Measurements from ENCODE around the gene CD99L2.
"Not testable (repeated sequence)": the region's sequence is repeated elsewhere in the genome, so short reads cannot be mapped to it uniquely, and the experiment has no call there.

Gene CD99L2

DNA sequence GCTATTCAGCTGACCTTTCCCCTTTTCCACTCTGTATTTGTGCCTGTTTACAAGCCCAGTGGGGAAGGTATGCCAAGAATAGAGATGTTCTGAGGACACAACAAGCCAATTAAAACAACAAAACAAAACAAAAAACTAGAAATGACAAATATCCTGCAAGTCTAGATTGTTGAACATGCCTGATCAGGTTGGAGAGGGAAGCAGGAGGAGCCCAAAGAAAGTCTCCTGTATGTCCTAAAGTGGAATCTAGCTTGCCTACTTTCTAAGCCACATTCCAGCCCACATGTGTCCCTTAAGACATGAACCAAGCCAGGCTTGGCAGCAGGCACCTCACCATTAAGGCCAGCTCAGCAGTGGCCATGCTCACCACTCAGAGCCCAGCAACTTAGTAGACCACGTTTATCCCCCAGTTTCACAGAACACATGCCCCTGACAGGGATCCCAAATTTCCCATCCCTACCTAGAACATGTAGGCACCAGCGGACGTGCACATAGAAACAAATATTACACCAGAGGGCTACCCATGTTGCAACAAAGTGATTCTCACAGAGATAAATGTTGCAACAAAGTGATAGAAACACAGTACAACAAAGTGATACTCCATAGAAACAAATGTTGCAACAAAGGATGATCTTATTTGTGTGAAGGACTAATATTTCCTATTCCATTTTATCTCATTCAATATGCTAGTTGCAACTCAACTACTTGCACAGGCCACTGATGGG is 48.3 kb downstream of the CD99L2 start:
- no peak for DNase-seq

DNA sequence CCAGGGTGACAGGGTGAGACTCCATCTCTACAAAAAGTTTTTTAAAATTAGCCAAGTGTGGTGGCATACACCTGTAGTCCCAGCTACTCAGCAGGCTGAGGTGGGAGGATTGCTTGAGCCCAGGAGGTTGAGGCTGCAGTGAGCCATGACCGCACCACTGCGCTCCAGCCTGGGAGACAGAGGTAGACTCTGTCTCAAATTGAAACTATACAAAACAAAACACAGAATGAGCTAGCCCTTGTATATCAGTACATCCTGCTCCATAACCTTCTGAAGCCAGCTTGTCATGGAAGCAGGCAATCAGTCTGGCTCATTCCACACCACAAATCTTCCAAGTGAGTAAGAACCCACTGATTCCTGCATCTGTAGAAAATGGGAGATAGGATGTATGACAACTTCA is 49.0 kb downstream of the CD99L2 start:
- no peak for DNase-seq

DNA sequence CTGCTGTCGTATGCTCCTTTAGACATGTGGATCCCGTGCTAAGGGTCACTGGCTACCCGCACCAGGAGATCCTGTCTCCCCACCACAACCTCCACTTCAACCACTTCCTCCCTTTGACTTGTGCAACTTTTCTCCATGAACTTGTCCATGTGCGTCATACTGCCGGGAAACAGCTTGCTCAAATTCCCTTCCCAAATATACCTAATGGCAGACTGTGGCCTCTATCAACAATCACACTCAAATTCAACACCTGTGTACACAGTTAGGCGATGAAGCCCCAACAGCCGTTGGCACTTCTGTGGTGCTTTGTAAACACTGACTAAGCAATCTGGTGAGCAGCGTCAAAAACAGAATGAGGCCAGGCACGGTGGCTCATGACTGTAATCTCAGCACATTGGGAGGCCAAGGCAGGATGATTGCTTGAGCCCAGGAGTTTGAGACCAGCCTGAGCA is 49.5 kb downstream of the CD99L2 start:
- peak; percentile 40 for DNase-seq

DNA sequence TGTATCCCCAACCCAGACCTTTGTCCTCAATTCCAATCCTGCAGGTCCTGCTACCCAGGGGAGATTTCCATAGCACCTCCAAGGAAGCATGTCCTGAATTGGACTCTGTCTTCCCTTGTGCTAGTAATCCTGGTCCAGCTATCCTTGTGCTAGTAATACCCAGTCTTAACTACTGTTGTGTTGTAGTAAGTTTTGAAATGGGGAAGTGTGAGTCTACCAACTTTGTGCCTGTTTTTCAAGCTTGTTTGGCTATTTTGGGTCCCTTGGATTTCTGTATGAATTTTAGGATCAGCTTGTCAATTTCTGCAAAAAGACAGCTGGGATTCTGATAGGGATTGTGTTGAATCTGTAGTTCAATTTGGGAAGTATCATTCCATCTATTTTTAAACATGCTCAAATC is 51.4 kb downstream of the CD99L2 start:
- no peak for DNase-seq

DNA sequence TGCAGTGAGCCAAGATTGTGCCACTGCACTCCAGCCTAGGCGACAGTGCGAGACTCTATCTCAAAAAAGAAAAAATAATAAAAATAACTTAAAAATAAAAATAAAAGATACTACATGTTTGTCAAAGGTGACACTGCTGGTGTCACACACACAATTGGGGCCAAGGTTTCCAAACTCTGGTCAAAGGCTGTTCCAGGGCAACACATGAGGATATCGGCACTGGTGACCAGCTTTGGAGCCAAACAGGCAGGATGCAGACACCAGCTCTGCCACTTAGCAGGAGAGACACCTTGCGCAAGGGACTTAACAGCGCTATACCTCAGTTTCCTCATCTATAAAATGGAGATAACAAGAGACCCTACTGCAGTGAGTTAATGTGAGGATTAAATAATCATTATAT is 52.3 kb downstream of the CD99L2 start:
- DNase-seq = no peak

DNA sequence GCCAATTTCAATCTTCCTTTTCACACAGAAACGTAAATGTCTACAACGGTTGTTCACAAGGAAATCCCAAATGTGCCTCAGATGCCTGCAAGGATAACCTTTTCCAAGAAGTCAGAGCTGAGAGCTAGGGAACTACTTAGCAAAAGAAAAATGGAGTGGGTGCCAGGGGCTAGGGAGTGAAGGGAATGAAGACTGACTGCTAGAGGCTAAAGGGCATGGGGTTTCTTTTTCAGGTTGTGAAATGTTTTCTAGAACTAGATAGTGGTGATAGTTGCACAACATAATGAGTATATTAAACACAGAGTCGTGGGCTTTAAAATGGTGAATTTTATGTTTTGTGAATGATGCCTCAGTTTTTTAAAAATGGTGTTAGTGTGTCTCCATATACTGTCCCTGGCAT is 53.4 kb downstream of the CD99L2 start:
- no peak for DNase-seq

DNA sequence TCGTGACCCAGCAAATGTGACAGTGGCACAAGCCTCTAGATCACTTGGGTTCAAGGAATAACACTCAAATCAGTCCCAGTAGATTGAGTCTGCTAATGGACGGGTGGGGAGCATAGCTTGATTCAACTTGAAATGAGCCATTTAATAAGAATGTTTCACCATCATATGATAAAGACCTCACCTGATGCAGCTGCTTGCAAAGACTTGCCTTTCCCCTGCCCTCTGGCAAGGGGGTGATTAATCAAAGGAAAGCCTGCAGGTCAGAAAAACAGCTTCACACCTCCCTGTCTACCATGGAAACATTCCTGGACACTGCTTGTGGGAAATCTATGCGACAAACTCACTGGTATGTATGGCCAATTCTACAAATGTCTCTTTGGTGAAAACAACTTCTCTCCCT is 54.5 kb downstream of the CD99L2 start:
- no peak for DNase-seq

DNA sequence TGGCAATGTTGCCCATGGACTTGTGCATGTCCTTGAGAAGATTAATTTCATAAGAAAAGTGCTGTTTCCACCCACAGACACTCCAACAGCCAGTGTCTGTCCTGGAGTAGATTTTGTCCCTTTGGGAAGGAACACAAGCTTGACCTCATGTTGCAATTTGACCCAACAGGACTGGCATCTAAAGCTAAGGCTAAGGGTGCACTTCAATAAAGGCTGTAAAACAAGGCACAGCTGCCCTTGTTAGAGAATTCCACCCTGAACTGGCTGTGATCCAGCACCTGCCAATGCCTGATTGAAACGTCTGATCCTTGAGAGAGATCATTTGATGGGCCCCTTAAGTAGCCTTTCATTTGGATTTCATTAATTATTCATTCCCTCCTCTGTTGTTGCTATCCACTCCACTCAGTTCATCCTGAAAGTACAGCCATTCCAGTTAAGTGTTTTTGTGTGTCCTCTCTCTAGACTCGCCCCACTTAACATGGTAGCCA is 56.2 kb downstream of the CD99L2 start:
- no peak for DNase-seq

DNA sequence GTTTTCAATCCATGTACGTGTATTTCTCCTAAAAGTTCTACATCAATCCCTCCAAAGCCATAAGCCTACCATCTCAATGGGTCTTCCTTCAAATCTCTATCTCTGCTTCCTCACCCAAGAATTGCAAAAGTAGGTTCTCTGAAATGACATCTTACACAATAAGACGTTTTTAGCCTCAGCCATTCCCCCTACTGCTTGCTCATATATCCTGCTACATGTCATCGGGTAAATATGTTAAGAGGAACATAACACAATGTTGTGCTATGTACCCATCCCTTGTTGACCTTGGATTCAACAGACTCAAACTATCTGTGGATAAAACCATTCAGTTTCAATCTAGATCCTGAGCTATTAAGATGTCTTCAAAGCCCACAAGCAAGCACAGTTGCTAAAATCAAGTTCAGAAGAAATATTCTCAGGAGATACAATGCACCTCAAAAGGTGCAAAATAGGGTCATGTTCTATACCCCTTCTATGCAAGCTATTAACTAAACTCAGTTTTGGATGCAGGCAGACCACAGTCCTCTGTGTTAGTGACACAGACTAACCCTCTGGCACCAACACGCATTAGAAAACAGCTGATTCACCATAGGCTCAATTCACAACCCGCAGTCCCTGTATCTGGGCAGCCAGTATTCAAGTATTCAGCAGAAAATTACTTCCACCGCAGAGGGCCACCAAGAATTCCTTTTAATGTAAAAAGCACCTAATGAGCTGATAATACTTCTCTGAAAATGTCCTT is 56.8 kb downstream of the CD99L2 start:
- DNase-seq = no peak

DNA sequence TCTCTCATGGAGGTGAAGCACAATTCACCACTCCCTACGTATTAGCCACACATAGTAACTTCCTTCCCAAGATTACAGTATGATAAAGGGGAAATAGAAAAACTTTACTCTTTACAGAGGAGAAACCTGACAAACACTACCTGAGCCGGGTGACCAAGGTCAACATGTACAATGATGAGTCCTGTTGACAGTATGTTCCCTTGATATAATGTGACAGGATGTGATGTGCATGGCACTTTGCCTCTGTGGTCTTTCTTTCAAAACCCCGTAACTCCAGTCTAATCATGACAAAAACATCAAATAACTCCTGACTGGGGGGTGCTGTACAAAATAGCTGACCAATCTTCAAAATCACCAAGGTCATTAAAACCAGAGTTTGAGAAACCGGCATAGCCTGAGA is 60.6 kb downstream of the CD99L2 start:
- no peak for DNase-seq

DNA sequence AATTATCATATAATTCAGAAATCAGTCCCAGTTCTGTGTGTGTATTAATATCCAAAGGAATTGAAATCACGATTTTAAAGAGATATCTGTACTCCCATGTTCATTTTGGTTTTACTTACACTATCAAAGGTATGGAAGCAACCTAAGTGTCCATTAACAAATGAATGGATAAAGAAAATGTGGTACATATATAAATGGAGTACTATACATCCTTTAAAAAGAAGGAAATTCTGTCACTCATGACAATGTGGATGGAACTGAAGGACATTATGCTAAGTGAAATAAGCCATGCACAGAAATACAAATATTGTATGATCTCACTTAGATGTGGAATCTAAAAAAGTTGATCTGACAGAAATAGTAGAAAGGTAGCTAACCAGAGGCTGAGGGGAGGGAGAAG is 63.8 kb downstream of the CD99L2 start:
- DNase-seq = no peak

DNA sequence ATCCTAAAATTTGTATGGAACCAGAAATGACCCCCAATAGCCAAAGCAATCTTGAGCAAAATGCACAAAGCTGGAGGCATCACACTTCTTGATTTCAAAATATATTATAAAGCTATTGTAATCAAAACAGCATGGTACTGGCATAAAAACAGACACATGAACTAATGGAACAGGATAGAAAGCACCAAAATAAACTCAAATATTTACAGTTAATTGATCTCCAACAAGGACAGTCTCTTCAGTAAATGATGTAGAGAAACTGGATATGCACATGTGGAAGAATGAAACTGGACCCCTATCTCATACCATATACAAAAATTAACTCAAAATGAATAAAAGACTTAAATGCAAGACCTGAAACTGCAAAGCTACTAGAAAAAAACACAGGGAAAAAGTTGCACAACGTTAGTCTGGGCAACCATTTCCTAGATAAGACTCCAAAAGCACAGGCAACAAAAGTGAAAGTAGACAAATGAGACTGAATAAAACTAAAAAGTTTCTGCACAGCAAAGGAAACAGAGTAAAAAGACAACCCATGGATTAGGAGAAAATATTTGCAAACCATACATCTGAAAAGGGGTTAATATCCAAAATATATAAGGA is 64.9 kb downstream of the CD99L2 start:
- DNase-seq = no peak

DNA sequence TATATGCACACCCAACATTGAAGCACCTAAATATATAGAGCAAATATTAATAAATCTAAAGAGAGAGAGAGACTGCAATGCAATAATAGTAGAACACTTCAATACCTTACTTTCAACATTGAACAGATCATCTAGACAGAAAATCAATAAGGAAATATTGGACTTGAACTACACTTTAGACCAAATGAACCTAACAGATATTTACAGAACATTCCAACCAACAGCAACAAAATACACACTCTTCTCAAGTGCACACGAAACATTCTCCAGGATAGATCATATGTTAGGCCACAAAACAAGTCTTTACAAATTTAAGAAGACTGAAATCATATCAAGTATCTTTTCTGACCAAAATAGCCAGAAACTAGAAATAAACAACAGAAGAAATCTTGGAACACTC is 66.6 kb downstream of the CD99L2 start:
- DNase-seq = no peak

DNA sequence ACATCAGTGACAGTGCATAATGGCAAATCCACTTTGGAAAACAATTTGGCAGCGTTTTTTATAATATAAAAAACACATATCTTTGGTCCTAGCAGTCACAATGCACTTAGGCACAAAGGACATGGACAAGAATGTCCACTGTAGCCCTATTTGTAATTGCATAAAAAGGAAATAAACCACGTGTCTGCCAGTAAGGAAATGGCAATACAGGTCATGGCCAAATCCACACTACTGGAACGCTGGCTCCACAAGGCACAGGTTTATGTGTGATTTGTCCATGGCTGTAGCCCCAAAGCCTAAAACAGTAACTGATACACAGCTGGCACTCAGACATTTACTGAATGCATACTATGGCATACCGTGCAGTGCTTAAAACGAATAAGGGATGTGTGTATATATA is 69.7 kb downstream of the CD99L2 start:
- no peak for DNase-seq

DNA sequence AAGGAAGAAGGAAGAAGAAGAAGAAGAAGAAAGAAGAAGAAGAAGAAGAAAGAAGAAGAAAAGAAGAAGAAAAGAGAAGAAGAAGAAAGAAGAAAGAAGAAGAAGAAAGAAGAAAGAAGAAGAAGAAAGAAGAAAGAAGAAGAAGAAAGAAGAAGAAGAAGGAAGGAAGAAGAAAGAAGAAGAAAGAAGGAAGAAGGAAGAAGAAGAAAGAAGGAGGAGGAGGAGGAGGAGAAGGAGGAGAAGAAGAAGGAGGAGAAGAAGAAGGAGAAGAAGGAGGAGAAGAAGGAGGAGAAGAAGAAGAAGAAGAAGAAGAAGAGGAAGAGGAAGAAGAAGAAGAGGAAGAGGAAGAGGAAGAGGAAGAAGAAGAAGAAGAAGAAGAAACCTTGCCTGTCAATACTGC is 74.1 kb downstream of the CD99L2 start:
- not testable (repeated sequence) for DNase-seq

DNA sequence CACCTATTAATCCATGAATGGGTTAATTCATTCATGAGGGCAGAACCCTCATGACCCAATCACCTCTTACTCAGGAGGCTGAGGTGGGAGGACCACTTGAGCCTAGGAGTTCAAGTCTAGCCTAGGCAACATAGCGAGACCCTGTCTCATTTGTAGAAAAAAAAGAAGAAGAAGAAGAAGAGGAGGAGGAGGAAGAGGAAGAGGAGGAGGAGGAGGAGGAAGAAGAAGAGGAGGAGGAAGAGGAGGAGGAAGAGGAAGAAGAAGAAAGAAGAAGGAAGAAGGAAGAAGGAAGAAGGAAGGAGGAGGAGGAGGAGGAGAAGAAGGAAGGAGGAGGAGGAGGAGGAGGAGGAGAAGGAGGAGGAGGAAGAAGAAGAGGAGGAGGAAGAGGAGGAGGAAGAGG is 74.6 kb downstream of the CD99L2 start:
- DNase-seq = not testable (repeated sequence)

DNA sequence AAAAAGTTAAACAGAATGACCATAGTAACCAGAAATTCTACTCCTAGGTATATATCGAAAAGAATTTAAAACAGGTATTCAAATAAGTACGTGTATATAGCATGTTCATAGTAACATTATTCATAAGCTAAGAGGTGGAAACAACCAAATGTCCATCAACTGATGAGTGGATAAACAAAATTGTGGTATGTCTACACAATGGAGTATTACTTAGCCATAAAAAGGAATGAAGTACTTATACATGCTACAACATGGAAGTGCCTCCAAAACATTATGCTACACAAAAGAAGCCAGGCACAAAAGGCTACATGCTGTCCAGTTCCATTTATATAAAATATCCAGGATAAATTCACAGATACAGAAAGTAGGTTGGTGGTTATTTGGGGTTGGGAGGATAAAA is 76.5 kb downstream of the CD99L2 start:
- DNase-seq = no peak

DNA sequence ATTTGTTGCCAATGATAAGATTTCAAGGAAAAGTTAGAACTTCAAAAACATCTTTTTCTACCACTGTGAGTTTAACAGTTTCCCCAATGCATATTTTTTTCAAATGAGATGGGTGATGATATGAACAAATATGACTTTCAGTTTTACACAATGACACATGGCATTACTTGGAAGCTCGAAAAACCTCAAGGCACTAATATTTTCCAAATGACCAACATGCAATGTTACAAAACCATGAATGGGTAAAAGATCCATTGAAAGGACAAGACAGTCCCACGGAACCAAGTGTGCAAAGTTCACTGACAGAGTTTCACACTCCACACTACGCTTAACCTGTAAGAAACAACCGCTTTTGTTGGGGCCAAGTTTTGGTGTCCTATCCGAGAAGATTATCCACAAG is 84.5 kb downstream of the CD99L2 start:
- no peak for DNase-seq

DNA sequence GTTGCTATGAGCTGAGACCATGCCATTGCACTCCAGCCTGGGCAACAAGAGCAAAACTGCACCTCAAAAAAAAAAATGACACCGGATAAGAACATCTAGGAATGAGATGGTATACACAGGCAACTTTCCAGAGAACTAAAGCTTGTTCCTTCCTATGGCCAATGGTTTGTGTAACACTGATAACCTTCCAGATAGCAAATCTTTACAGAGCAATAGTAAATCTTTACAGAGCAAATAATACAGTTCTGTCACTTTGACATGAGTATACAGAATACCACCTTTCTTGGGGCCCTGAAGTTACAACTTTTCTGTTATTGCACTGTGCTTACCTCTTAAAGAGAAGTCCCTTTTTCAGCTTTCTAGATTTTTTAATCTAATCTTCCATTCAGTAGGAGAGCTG is 91.6 kb downstream of the CD99L2 start:
- no peak for DNase-seq

DNA sequence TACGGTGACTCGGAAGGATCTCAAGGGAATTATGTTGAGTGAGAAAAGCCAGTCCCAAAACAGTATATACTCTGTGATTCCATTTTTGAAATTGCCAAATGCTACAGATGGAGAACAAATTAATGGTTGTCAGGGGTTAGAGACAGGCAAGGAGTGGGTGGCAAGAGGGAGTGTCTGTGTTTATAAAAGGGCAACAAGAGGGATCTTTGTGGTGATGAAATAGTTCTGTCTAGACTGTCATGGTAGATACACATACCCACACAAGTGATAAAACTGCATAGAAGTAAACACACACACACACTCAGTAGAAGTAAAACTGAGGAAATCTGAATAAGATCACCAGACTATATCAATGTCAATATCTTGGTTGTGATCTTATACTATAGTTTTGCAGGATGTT is 92.7 kb downstream of the CD99L2 start:
- no peak for DNase-seq

DNA sequence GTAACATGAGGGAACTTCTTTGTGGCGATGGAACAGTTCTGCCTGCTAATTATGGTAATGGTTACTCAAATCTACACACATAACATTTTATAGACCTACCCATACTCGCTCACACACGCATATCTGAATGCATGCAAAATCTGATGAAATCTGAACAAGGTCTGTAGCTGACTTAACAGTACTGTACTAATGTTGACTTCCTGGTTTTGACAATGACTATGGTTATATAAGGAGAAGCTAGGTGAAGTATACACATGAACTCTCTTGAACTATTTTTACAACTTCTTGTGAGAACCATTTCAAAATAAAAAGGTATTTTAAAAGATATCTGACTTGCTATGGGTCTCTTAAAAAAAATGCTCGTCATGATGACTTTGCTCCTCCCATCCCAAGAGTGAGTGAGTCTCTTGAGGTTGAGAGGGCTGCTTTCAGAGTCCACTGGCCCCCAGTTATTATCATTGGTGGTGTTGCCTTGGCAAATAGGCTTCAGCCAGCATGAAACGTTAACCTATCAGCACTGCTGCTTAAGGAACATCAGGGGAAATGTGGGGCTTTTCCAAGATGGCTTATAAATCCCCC is 105.4 kb downstream of the CD99L2 start:
- DNase-seq = no peak

DNA sequence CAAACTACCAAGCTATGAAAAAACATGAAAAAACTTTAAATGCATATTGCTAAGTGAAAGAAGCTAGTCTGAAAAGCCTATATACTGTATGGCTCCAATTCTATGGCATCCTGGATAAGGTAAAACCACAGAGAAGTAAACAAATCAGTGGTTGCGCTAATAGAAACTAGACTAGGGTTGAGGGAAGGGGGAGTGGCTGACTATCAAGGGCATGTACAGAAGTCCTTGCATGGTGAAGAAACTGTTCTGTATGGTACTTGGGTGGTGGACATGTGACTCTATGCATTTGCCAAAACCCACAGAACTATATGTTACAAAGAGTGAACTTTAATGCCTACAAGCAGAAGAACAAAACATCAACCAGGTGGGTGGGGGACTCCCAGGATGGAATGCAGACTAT is 108.4 kb downstream of the CD99L2 start:
- DNase-seq = no peak

DNA sequence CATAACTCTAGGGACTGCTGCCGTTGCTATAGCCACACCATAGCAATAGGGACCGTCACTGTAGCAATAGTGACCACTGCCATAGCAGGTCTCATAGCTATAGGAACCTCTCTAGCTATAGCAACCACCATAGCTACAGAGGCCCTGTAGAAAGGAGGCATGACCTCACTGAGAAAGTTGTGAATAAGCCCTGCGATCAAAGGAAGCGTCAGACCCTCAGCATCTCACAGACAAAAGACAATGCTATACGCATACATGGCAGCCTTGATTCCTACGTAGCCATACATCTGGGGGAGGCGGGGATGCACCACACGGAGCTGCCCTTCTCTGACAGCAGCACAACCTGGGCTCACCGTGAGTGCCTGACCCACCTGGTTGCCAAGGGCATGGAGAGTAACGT is 116.8 kb downstream of the CD99L2 start:
- no peak for DNase-seq

DNA sequence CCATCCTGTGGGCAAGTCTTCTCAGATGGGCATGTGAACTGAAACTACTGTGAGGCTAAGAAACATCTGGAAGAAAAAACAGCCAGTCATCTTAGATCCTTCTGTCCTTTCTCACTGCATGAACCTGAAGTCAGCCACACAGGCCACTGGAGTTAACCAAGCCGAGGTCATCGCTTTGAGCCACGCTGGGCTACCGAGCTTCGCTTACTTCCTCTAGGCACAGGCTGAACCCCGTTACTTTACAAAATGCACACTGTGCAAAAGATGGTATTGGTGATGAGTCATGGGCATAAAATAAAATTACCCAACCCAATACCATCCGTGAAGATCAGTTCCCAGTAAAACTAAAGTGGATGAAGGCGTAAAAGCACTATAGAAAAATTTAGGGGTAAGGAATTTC is 119.1 kb downstream of the CD99L2 start:
- DNase-seq = no peak
